BJ (cell line): ENCODE measurements around the gene PTCD2. TPM values are rescaled to one million over a fixed set of nuclear protein-coding genes. Genes with fewer than 3 reads are reported as not detected.

Experiments used
- CTCF ChIA-PET: fragments of 350-600 bp; formaldehyde crosslinking; extraction: SDS; loops from one replicate; lab custom pipeline; 2021; ENCODE audit warnings: antibody characterized with exemption, inconsistent platforms; lab: Yijun Ruan, JAX
- POLR2A ChIA-PET: fragments of 300-600 bp; sonication (Branson Sonifier 250); formaldehyde crosslinking; extraction: SDS; loops from one replicate; lab custom pipeline; 2021; ENCODE audit warnings: antibody characterized with exemption; lab: Charles Lee
- DNase-seq: peaks from one replicate; pipeline ENCODE4 v3.0.0-alpha.2; 2011; ENCODE audit warnings: low read depth
- H3K27me3 ChIP-seq: 2 replicates; pipeline ENCODE4 v1.6.0; 2011; ENCODE audit warnings: low read length; ENCODE audit not compliant: control insufficient read depth, insufficient read depth
- H3K36me3 ChIP-seq: 2 replicates; pipeline ENCODE4 v1.5.1; 2011; ENCODE audit warnings: low read length; ENCODE audit not compliant: control insufficient read depth, insufficient read depth
- H3K4me3 ChIP-seq: 2 replicates; pipeline ENCODE4 v1.5.1; 2011; ENCODE audit warnings: low read depth, mild to moderate bottlenecking, control low read depth, low read length
- polyA plus RNA-seq: library from polyadenylated mRNA; depleted of rRNA; stranded (reverse); fragments of >200 nt; gene quantifications from 2 replicates; pipeline ENCODE4 v1.2.3, GENCODE V29; 2011
- TF ChIP-seq, protein P1 (sequence below): IDR thresholded peaks from 2 replicates; pipeline ENCODE4 v1.5.1; 2011; ENCODE audit warnings: low read depth, mild to moderate bottlenecking, control low read depth, inconsistent platforms, low read length, moderate library complexity; ENCODE audit not compliant: insufficient read depth

The PTCD2 gene
- polyA plus RNA-seq, 1 experiment = 7.7 TPM

DNA sequence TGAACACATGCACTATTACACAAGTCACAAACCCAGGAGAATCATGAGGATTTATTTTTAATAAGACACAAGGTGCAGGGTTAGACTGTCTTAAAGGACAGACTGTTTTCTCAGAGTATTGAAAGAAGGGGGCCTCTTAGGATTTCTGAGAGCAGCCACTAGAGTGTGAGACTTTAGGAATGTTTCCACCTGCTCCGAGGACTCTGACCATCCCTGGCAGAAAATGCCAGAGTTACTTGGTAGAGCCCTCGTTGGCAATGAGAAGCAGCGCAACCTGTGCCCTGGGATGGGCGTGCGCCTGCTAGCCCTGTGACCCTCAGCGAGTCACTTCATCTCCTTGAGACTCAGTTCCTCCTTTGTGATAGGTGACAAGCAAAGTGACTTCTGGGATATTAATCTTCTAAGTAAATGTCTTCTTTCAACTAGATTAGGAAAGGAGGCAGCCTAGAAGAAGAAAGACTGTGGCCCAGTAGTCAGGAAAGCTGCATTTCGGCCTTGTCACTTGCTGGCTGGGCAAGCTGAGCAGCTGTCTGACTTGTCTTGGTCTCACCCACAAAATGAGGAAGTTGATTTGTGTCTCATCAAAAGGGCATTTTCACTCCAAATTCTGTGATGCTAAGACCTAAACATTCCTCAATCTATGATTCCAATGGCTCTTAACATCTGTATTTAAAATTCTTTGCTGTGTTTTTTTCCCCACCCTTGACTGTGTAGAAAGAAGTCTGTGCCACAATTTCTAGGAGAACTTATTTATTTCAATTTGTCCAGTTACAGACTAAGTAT is 60.5 kb downstream of the PTCD2 start:
- Histone ChIP-seq H3K36me3 (no peaks in the 10 kb centered on the region), H3K27me3 (no peaks in the 10 kb centered on the region), H3K4me3 (no peak overlapping the region)
- TF ChIP-seq, protein P1, sequence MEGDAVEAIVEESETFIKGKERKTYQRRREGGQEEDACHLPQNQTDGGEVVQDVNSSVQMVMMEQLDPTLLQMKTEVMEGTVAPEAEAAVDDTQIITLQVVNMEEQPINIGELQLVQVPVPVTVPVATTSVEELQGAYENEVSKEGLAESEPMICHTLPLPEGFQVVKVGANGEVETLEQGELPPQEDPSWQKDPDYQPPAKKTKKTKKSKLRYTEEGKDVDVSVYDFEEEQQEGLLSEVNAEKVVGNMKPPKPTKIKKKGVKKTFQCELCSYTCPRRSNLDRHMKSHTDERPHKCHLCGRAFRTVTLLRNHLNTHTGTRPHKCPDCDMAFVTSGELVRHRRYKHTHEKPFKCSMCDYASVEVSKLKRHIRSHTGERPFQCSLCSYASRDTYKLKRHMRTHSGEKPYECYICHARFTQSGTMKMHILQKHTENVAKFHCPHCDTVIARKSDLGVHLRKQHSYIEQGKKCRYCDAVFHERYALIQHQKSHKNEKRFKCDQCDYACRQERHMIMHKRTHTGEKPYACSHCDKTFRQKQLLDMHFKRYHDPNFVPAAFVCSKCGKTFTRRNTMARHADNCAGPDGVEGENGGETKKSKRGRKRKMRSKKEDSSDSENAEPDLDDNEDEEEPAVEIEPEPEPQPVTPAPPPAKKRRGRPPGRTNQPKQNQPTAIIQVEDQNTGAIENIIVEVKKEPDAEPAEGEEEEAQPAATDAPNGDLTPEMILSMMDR = no peak
- DNase-seq = no peak
- POLR2A ChIA-PET = interaction anchor here (0.6 kb wide), 1 partner anchor 122 kb away, joined by 4 read pairs; no protein-coding TSS in a partner anchor
- CTCF ChIA-PET = interaction anchor here (1.4 to 1.6 kb wide), 2 partner anchors 14 to 32 kb away, joined by 3 to 7 read pairs; no protein-coding TSS in a partner anchor

GRCh38 chr5:72383280-72383679 is 63.1 kb downstream of the PTCD2 start:
- Histone ChIP-seq H3K27me3 (no peaks in the 10 kb centered on the region), H3K4me3 (no peak overlapping the region), H3K36me3 (no peaks in the 10 kb centered on the region)
- no peak for DNase-seq
- CTCF ChIA-PET = interaction anchor here (0.6 kb wide), 1 partner anchor 17 kb away, joined by 4 read pairs; no protein-coding TSS in a partner anchor
- POLR2A ChIA-PET = interaction anchor here (1.0 kb wide), 1 partner anchor 9 kb away, joined by 3 read pairs; no protein-coding TSS in a partner anchor
- TF ChIP-seq, protein P1 = no peak

DNA sequence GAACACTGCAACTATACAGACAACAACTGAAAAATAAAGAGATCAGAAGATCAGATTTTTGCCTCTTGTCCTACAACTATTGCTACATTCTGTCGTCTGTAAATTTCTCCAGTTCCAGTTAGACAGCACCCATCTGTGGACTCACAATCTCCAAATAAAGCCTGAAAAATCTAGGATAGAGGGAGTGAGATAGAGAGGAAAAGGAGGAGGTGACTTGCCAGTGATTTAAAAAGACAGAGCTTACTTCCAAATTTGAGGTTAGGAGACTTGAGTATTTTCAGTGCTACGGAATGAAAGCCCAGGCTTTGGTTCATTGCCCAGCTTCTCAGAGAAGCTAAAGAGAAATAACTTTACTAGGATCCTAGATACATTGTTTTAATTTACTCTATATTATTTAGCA is 63.6 kb downstream of the PTCD2 start:
- Histone ChIP-seq H3K36me3 (no peaks in the 10 kb centered on the region), H3K27me3 (no peaks in the 10 kb centered on the region), H3K4me3 (no peak overlapping the region)
- ChIA-PET POLR2A (interaction anchor here (1.0 kb wide), 1 partner anchor 9 kb away, joined by 3 read pairs; no protein-coding TSS in a partner anchor), CTCF (interaction anchor here (0.6 kb wide), 1 partner anchor 17 kb away, joined by 4 read pairs; no protein-coding TSS in a partner anchor)
- DNase-seq = no peak
- TF ChIP-seq, protein P1 = no peak

DNA sequence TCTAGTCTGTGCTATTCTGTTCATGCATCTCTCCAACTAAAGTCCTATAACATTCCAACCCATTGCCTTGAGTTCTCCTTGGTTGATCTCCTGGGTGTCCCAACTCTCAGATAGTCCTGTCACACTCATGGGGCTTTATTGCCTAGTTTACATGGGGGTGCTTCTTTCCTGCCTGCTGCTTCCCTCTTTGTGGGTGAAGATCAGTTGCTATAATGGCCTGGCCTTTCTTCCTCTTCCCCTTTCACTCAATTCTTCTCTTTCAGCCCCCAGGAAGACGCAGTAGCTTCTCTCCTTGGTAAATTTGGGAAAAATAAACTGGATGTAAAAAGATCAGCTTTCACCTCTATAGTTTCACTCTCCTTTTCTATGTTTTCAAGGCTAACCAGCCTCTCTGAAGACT is 66.5 kb downstream of the PTCD2 start:
- no peak overlapping the region for H3K4me3 ChIP-seq
- DNase-seq = no peak
- TF ChIP-seq, protein P1 = no peak
- ChIA-PET POLR2A (no interaction called here), CTCF (interaction anchor here (1.2 to 1.7 kb wide), 3 partner anchors 16 to 137 kb away, joined by 4 to 8 read pairs (median 6); no protein-coding TSS in a partner anchor)
- no peaks in the 10 kb centered on the region for H3K36me3 ChIP-seq
- no peaks in the 10 kb centered on the region for H3K27me3 ChIP-seq

GRCh38 chr5:72387985-72388384 is 67.8 kb downstream of the PTCD2 start:
- Histone ChIP-seq H3K4me3 (no peak overlapping the region), H3K27me3 (no peaks in the 10 kb centered on the region), H3K36me3 (no peaks in the 10 kb centered on the region)
- CTCF ChIA-PET = interaction anchor here (1.0 to 1.7 kb wide), 3 partner anchors 9 to 136 kb away, joined by 3 to 8 read pairs (median 6); no protein-coding TSS in a partner anchor
- no peak for DNase-seq
- TF ChIP-seq, protein P1 = no peak
- POLR2A ChIA-PET = interaction anchor here (0.7 kb wide), 1 partner anchor 568 kb away, joined by 3 read pairs; the partner anchor contains the start of gene FCHO2
